SH-SY5Y (cell line): ENCODE measurements around the gene TANC1.

Source experiments
- GATA2 ChIP-seq: IDR thresholded peaks from 2 replicates; pipeline ENCODE4 v1.6.1; 2011; ENCODE audit warnings: mild to moderate bottlenecking, low read depth, low read length
- GATA3 ChIP-seq: IDR thresholded peaks from 2 replicates; pipeline ENCODE4 v1.6.1; 2011; ENCODE audit warnings: low read depth, mild to moderate bottlenecking, low read length, moderate library complexity

- TF ChIP-seq GATA3, result no peak
- no peak for TF ChIP-seq GATA2
Measured at GRCh38 chr2:159017837-159018236, 49.4 kb downstream of the TANC1 start.
